ENCODE measurements around the gene PHF21A. TPM values are rescaled to one million over a fixed set of nuclear protein-coding genes. Genes with fewer than 3 reads are reported as not detected.
A peak's percentile ranks its signal among the peaks of the same experiment; 100 is the strongest.

The PHF21A gene
- total and polyA plus RNA-seq, 2 of the 8 experiments (the other 6 are each of a cell fraction or from before 2014, with no cell fraction given) = 17.6 to 40.3 TPM

DNA sequence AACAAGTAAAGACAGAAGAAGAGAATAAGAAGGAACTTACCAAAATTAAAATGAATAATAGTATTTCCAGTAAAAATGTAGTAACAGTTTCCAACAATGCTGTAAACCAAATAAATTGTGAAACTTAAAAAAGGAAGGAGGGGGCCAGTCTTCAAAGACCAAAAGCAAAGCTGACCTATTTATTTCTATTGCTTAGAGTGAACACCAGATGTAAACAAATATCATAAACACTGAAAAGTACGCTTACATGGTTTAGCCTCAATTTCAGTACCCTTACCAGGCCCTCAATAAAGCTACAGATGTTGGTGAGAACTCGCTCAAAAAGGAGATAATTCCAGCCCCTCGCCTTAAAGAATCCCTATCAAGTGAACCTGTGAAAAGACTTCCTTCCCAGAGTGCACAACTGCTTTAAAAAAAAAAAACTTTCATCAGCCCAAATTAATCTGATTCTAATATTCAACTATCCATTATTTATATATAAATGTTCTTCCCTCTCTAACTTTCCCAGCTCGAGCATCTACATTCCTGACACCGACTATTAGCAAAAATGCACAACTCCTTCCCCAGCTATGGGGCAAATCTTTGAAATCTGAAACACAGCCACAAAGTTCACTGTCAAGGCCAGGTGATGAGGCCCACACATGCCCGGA, 2.4 kb downstream of the PHF21A start:
- POLR2A ChIA-PET (ENCODE audit: partially characterized antibody) = interaction anchor here (0.6 to 1.3 kb wide), 3 partner anchors 9 to 122 kb away, joined by 3 read pairs; no protein-coding TSS in a partner anchor
- Histone ChIP-seq H3K4me2 (ENCODE audit: insufficient read depth in 1 of 2, low read depth in 2 of 2, low read length in 2 of 2) (peak overlapping the region; percentile 82 to 93), H3K79me2 (ENCODE audit: control insufficient read depth in 1 of 2, insufficient read depth in 2 of 2, low read length in 2 of 2) (peaks cover 0 to 60% of the 10 kb centered on the region in 2 experiments; a peak in 3 of 4 replicates), H4K20me1 (replicated peaks in 1 of 2; ENCODE audit: control insufficient read depth in 1 of 2, insufficient read depth in 2 of 2, low read length in 2 of 2) (peaks cover 0 to 1% of the 10 kb centered on the region in 2 experiments), H4K91ac (replicated peaks; ENCODE audit: insufficient read length, low read length) (no peak overlapping the region), H2BK20ac (ENCODE audit: low read length) (no peak overlapping the region), H4K5ac (ENCODE audit: insufficient read length, low read depth, low read length) (peak overlapping the region; percentile 2), H3K27ac (ENCODE audit: low read depth, low read length) (peak overlapping the region; percentile 54; the same call in 1 of the 2 replicates), H3K14ac (ENCODE audit: insufficient read length) (no peak overlapping the region), H3K23ac (ENCODE audit: insufficient read length) (no peak overlapping the region), H3K4ac (replicated peaks; ENCODE audit: insufficient read length, low read depth, low read length) (no peak overlapping the region), H3K18ac (ENCODE audit: extremely low read depth, low read length) (no peak overlapping the region), H3K4me3 (ENCODE audit: extremely low read depth in 1 of 4, insufficient read depth in 2 of 4, low read depth in 3 of 4, low read length in 4 of 4) (peak overlapping the region; percentile 82 to 97 (median 88)), H2BK15ac (ENCODE audit: low read length) (no peak overlapping the region), H2BK5ac (ENCODE audit: low read depth, low read length) (peak overlapping the region; percentile 84; the same call in 1 of the 2 replicates), H3K36me3 (ENCODE audit: control insufficient read depth in 2 of 4, insufficient read depth in 4 of 4, low read length in 3 of 4) (no peaks in the 10 kb centered on the region), H3K9me3 (ENCODE audit: insufficient read depth in 2 of 2, low read depth in 1 of 2, low read length in 1 of 2) (no peaks in the 10 kb centered on the region), H2BK12ac (ENCODE audit: low read depth, low read length) (no peak overlapping the region; the same call in 1 of the 2 replicates), H4K8ac (ENCODE audit: extremely low read depth, insufficient read depth, low read length) (no peak overlapping the region), H2AFZ (ENCODE audit: low read length) (peak overlapping the region; percentile 42; the same call in 1 of the 2 replicates), H3K56ac (replicated peaks; ENCODE audit: insufficient read length, low read depth, low read length) (peak overlapping the region; percentile 64), H3K4me1 (replicated peaks in 1 of 4; ENCODE audit: control insufficient read depth in 3 of 4, insufficient read depth in 4 of 4, low read length in 3 of 4) (peaks cover 0 to 8% (median 1%) of the 10 kb centered on the region in 4 experiments; a peak in 5 of 7 replicates), H2AK5ac (ENCODE audit: low read depth, low read length) (no peak overlapping the region), H3K23me2 (ENCODE audit: low read depth, low read length) (peaks cover 9% of the 10 kb centered on the region), H2BK120ac (replicated peaks; ENCODE audit: low read depth, low read length) (no peak overlapping the region), H3K79me1 (ENCODE audit: low read depth, low read length) (no peaks in the 10 kb centered on the region; the same call in 1 of the 2 replicates), H3K27me3 (replicated peaks in 1 of 4; ENCODE audit: control insufficient read depth in 3 of 4, extremely low read depth in 1 of 4, insufficient read depth in 3 of 4, low read length in 3 of 4) (no peaks in the 10 kb centered on the region), H3K9ac (replicated peaks in 1 of 4; ENCODE audit: extremely low read depth in 1 of 4, low read depth in 3 of 4, low read length in 3 of 4) (peak overlapping the region in 1 of 4 experiments; percentile 73; a peak in 2 of 7 replicates)
- CTCF ChIA-PET (ENCODE audit: partially characterized antibody) = interaction anchor here (0.6 to 2.8 kb wide), 6 partner anchors 17 to 178 kb away, joined by 3 to 11 read pairs (median 4); no protein-coding TSS in a partner anchor
- no peak for FAIRE-seq
- WGBS, 2 experiments (ENCODE audit: extremely low coverage in 1 of 2, insufficient coverage in 1 of 2, insufficient read length in 1 of 2, insufficient replicate concordance in 2 of 2, low coverage in 1 of 2, low lambda C conversion rate in 2 of 2, missing lambda C conversion rate in 1 of 2) = 30% methylated on average over 6 of the region's 6 CpGs; no CpG with 5 or more reads in 1 of the 2 experiments
- DNase-seq (ENCODE audit: low read depth in 1 of 2, low spot score in 2 of 2) = no peak
